ENCODE results near the gene LRCOL1.
"Not testable (repeated sequence)": the region's sequence is repeated elsewhere in the genome, so short reads cannot be mapped to it uniquely, and the experiment has no call there.

LRCOL1 gene

GRCh38 chr12:132600048-132601032 lies 10.0 kb downstream of the LRCOL1 start:
- H3K4me3 ChIP-seq (replicated peaks in 1 of 2; ENCODE audit: low read depth in 2 of 2, low read length in 2 of 2): peak overlapping the region; percentile 41 to 54
- peak; percentile 75 to 78 for DNase-seq (ENCODE audit: low read depth in 2 of 2)
- peak; percentile 83 for TF ChIP-seq CTCF (IDR thresholded peaks at IDR 0.05; ENCODE audit: low read depth, low read length)

- not testable (repeated sequence) for H3K4me3 ChIP-seq (replicated peaks in 1 of 2; ENCODE audit: low read depth in 2 of 2, low read length in 2 of 2); DNase-seq (ENCODE audit: low read depth in 2 of 2)
Observed at GRCh38 chr12:132599502-132599901, 10.9 kb downstream of the LRCOL1 start.

DNA sequence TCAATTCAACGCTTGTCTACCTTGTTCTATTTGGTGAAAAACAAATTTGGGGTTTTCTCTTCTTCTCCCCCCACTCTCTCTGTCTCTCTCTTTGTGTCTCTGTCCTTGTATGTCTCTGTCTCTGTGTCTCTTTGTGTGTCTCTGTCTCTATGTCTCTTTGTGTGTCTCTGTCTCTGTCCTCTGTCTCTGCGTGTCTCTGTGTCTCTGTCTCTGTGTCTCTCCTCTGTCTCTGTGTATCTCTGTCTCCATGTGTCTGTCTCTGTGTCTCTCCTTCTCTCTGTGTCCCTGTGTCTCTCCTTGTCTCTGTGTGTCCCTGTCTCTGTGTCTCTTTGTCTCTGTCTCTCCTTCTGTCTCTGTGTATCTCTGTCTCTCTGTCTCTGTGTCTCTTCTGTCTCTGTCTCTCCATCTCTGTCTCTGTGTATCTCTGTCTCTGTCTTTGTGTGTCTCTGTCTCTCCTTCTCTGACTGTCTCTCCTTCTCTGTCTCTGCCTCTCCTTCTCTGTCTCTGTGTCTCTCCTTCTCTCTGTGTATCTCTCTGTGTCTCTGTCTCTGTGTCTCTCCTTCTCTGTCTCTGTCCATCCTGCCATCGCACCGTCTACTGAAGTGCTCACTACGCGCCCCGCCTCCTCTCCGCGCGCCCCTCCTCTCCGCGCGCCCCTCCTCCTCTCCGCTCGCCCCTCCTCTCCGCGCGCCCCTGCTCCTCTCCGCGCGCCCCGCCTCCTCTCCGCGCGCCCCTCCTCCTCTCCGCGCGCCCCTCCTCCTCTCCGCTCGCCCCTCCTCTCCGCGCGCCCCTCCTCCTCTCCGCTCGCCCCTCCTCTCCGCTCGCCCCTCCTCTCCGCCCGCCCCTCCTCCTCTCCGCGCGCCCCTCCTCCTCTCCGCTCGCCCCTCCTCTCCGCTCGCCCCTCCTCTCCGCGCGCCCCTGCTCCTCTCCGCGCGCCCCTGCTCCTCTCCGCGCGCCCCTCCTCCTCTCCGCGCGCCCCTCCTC lies 12.8 kb downstream of the LRCOL1 start:
- peak; percentile 59 to 89 for DNase-seq (ENCODE audit: low read depth in 2 of 2)
- H3K4me3 ChIP-seq (replicated peaks in 1 of 2; ENCODE audit: low read depth in 2 of 2, low read length in 2 of 2): peak overlapping the region; percentile 14 to 47
- TF ChIP-seq CTCF (IDR thresholded peaks at IDR 0.05; ENCODE audit: low read depth, low read length): no peak

GRCh38 chr12:132596016-132596415 lies 14.4 kb downstream of the LRCOL1 start:
- no peak for TF ChIP-seq CTCF (IDR thresholded peaks at IDR 0.05; ENCODE audit: low read depth, low read length)
- peak; percentile 44 to 69 for DNase-seq (ENCODE audit: low read depth in 2 of 2)
- no peak overlapping the region for H3K4me3 ChIP-seq (replicated peaks in 1 of 2; ENCODE audit: low read depth in 2 of 2, low read length in 2 of 2)

DNA sequence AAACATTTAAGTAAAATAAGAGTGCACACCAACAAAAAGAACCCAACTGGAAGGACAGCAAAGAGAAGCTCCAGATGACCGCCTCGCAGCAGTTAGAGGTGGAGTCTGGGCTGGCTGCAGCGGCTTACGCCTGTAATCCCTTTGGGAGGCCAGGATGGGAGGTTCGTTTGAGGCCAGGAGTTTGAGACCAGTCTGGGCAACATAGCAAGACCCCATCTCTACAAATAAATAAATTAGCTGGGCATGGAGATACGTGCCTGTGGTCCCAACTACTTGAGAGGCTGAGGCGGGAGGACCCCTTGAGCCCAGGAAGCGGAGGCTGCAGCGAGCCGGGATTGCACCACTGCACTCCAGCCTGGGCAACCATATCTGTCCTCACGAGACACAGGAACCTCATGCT lies 15.2 kb downstream of the LRCOL1 start:
- TF ChIP-seq CTCF (IDR thresholded peaks at IDR 0.05; ENCODE audit: low read depth, low read length): no peak
- no peak for DNase-seq (ENCODE audit: low read depth in 2 of 2)

GRCh38 chr12:132593938-132594358 lies 16.4 kb downstream of the LRCOL1 start:
- no peak for TF ChIP-seq CTCF (IDR thresholded peaks at IDR 0.05; ENCODE audit: low read depth, low read length)
- peak; percentile 40 to 88 for DNase-seq (ENCODE audit: low read depth in 2 of 2)
- no peak overlapping the region for H3K4me3 ChIP-seq (replicated peaks in 1 of 2; ENCODE audit: low read depth in 2 of 2, low read length in 2 of 2)

More for the DNA sequence above, 15.2 kb downstream of the LRCOL1 start:
- no peak overlapping the region for H3K4me3 ChIP-seq (replicated peaks in 1 of 2; ENCODE audit: low read depth in 2 of 2, low read length in 2 of 2)

All from cardiac fibroblast (primary cell).